ENCODE results near the gene GATAD2A.

Gene GATAD2A

GRCh38 chr19:19422156-19422555 lies 16.7 kb downstream of the GATAD2A start:
- DNase-seq, result no peak

DNA sequence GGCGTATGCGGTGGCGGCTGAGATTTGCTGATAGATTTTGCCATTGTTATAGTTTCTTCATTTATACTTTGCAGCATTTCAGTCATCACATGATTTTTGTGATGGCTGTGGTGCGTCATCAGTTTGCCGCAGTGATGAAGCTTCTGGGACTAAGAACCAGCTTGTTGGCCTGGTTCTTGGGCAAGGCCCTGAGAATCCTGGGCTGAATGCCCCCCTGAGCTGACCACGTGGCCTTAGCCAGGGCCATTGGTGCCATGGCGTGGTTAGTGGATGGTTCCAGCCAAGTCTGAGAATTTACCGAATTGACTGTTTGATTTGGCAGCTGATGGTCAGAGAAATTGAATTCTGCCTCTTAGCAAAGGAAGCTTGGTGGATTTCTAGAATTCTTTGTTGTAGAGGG lies 17.8 kb downstream of the GATAD2A start:
- no peak for DNase-seq

DNA sequence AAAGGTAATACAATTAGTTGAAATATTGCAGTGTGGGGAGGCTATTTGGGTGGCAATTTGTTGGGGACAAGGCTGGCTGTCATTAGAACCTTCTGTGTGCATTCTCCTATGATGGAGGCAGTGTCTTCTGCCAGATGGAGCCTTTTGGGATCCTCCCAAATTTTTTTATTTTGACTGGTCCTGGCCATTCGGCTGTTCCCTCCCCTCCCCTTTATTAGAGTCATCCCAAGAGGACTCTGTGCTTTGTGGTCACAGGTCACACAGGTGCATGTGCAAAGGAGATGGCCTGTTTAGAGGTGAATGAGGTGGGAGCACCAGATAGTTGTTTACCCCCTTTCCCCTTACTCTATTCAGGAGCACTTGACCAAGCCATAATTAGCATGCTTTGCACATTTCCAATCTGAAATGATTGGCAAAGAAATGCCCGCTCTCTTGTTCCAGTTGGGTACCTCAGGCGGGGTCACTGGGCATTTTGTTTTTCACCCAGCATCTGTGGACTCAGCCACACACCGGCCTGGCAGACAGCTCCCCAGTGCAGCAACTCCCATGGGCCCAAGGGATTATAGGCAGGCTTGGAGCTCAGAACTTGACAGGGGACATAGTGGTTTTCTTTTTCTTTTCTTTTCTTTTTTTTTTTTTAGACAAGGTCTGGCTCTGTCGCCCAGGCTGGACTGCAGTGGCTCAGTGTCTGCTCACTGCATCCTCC lies 19.8 kb downstream of the GATAD2A start:
- no peak for DNase-seq

DNA sequence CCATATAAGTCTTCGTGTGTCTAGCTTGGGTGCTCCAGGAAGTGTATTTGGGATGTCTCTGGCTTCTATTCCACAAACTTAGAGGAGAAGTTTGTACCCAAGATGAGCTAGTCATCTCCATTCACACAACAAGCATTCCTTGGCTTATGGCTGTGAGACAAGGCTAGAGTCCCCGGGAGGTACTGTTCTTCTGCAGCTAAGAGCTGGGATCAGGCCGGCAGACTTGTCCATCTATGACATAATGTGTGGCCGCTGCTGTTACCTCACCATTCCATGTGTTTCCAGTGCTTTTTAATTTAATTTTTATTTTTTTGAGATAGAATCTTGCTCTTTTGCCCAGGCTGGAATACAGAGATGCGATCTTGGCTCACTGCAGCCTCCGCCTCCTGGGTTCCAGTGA lies 20.7 kb downstream of the GATAD2A start:
- no peak for DNase-seq

DNA sequence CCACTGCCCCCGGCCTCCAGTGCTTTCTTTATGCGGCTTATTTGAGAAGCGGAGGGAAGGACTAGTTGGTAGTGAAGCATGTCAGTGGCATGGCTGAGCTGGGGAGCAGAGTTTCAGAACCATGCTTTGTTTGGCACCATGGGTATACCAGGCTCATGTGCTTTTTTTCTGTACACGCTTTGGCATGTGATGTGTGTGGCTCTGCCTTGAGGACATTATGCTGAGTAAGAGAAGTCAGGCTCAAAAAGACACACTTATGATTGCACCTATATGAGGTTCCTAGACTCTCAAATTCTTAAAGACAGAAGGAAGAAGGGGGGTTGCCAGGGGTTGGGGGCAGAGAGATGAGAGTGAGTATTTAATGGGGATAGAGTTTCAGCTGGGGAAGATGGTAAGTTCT lies 21.3 kb downstream of the GATAD2A start:
- no peak for DNase-seq

GRCh38 chr19:19427302-19427701 lies 21.8 kb downstream of the GATAD2A start:
- DNase-seq, result no peak

- DNase-seq, result no peak
Measured at GRCh38 chr19:19427944-19428343, 22.5 kb downstream of the GATAD2A start.

DNA sequence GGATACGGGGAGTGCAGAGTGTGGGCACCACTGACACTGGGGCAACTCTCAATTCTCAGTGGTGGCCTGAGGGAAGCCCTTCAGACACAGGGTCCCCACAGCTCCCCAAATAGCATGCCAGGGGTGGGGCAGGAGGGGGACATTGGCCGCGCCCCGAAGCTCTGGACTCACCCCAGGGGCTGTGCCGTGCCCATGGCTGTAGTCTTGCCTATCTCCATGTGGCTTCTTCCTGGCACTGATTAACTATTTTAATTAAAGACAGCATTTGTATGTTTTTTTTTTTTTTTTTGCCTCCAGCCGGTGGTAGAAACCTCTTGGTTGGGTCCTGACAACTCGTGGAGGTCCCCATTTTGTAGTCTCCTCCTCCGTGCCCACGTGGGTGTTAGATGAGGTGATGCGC lies 23.3 kb downstream of the GATAD2A start:
- no peak for DNase-seq

DNA sequence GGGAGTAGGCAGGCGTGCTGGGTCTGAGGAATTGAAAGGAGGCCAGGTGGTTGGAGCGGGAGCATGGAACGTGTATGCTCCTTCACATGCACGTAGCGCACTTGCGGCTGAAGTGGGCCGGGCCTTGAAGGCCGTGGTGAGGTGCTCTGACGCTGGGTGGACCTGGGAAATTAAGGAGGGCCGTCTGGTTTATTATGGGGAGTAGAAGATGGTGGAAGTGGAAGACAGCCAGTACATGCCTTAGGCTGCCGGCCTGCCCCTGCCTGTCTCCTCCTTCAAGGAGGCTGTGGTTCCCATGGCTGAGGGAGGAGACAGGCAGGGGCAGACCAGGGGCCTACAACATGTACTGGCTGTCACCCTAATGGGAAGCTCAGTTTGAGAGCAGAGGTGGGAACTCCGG lies 23.9 kb downstream of the GATAD2A start:
- DNase-seq, result no peak

DNA sequence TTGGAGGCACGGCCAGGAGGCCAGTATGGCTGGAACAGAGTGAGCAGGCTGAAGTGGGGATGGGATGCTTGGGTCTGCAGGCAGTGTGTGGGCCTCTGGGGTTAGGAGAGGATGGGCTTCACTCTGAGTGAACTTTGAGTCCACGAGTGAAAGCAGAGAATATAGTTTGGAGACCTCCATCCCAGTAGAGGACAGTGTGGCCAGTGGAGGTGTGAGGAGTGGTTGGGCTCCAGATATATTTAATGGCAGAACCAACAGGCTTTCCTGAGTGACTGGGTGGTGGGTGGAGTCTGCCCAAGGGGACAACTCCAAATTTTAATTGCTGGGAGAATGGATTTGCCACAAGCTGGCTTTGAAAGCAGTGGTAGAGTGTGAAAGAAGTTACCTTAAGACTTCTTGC lies 27.3 kb downstream of the GATAD2A start:
- DNase-seq, result no peak

DNA sequence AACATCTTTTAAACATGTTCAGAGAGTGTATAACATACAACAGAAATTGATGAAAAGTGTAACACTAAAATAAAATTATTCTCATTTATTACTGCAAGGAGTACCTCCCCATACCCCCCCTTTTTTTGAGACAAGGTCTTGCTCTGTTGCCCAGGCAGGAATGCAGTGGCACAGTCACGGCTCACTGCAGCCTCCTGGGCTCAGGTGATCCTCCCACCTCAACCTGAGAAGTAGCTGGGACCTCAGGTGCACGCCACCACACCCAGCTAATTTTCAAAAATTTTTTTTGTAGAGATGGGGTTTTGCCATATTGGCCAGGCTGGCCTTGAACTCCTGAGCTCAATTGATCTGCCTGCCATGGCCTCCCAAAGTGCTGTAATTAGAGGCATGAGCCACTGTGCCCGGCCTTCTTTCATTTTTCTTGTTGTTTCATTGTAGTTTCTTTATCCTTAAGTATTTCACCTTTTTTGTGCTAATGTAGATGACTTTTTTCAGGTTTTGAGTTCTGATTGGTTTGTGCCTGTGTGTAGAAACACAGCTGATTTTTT lies 28.3 kb downstream of the GATAD2A start:
- no peak for DNase-seq

- no peak for DNase-seq
Measured at GRCh38 chr19:19434483-19435045, 29.1 kb downstream of the GATAD2A start.

DNA sequence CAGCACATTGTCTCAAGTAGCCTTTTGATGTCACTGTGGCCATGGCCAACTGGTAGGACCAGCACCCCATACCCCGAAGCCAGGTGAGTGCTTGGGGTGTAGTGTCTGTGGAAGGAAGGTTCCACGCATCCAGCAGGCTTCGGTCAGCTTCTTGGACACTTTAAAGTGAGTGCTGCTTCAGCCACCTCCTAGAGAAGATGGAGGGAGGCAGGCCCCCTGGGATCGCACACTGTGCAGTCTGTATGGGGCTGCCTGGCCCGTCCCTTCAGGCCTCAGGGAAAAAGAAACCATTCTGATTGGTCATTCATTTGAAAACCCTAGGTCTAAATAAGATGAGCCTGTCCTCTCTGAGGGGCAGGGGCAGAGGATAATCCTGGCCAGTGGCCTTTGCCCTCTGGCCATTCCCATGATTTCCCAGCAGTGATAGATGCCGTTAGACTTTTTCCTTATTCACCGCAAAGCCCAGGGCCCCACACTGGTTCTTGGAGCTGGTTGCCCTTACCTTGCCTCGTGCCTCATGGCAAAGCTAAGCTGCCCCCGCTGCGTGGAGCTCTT lies 30.7 kb downstream of the GATAD2A start:
- DNase-seq, result no peak

DNA sequence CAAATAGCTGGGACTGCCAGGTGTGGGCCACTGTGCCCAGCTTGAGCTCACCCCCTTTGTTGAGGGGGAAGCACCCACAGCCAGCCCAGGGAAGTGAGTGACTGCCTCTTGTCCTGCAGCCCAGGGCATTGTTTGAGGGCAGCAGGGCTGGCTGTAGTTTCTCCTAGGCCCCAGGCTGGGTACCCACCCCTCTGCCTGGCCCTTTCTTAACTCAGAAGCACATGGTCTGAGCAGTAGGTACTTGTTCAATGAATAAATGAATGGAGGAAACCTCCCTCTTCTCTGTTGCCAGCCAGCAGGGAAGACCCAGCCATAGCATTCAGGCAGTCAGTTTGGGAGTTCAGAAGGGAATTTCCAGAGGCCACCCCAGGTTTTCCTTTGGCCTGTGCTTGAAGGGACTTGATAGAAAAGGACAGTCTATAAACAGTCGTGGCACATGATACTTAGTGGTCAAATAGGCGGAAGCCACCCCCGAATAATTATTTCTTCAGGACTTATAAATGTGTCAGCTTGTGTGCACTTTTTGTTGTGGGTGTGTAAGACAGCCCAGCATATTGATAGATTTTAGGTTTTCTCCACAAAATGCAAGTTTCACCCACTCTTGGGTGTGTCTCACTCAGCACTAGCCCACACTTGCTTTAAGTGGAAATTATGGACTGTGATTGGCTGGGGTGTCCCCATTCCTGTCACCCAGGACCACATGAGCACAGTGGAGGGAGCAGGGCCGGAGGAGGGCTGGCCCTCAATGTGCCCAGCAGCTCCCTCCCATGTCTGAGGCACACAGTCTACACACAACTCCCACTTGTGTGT lies 33.1 kb downstream of the GATAD2A start:
- no peak for DNase-seq

DNA sequence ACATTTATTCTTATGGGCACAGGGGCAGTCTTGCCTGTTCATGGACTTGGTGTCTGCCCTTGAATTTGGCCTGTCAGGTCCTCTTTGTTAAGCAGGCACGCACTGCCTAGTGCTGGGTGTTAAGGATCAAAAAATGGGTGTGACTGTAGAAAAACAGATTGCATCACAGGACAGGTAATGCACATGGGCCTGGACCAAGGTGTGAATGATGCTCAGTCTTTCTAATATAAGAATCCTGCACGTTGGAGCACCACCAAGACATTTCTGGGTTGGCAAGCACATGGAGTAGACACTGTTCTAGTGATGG lies 33.7 kb downstream of the GATAD2A start:
- DNase-seq, result no peak

DNA sequence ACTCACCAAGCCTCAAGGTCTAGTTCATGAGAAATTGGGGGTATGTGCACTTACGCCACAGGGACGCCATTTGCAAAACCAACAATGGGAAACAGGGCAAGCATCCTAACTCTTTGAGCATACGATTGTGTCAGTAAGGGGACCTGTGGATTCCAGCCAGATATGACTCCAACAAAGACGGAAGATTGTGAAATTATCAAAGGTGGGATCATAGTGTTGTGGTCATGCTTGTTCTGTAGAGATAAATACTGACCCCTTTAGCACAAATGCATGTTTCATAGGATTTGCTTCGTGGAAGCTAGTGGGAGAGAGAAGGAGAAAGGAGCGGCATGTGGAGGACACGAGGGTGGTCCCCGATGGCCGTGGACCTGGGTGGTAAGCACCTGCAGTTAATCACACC lies 37.8 kb downstream of the GATAD2A start:
- DNase-seq, result no peak

GRCh38 chr19:19443902-19444680 lies 38.6 kb downstream of the GATAD2A start:
- peak; percentile 37 for DNase-seq

- no peak for DNase-seq
Measured at GRCh38 chr19:19444681-19445155, 39.2 kb downstream of the GATAD2A start.

DNA sequence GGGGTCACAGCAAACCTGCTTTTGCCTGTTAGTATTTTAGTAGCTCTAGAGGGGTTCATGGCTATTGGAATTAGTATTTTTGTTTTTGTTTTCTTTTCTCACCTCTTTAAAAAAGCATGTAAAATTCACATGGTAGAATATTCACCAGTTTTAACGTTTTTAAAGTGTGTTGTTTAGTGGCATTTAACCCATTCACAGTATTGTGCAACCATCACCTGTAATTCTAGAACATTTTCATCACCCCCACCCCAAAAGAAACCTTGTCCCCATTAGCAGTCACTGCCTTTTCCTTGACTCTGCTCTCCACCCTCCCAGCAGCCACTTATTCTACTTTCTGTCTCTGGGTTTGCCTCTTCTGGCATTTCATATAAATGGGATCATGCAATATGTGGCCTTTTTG lies 39.8 kb downstream of the GATAD2A start:
- no peak for DNase-seq

DNA sequence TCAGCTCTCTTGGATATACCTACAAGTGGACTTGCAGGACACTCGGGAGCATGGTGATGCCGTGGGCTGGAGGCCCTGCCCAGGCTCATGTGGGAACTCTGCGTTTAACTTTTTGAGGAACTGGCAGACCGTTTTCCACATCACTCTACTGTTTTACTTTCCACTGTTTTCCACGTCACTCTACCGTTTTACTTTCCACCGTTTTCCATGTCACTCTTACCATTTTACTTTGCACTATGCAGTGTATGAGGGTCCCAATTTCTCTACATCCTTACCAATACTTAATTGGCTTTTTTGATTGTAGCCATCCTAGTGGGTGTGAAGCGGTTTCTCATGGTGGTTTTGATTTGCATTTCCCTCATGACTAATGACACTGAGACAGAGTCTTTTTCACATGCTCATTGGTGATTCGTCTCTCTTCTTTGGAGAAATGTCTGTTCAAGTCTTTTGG lies 40.5 kb downstream of the GATAD2A start:
- DNase-seq, result no peak

- no peak for DNase-seq
Measured at GRCh38 chr19:19446655-19447437, 41.4 kb downstream of the GATAD2A start.

All from stimulated activated CD4-positive, alpha-beta T cell treated with anti-CD3 and anti-CD28 coated beads, Interleukin-1b, Interleukin-23, amount 100 ng/mL, for 48 hours (primary cell).